ENCODE data around the gene FOXL1. TPM values are rescaled to one million over a fixed set of nuclear protein-coding genes. Genes with fewer than 3 reads are reported as not detected.
"Not testable (repeated sequence)": the region's sequence is repeated elsewhere in the genome, so short reads cannot be mapped to it uniquely, and the experiment has no call there.

The FOXL1 gene
- total RNA-seq, 1 experiment from 2014 or later: 4.3 TPM

DNA sequence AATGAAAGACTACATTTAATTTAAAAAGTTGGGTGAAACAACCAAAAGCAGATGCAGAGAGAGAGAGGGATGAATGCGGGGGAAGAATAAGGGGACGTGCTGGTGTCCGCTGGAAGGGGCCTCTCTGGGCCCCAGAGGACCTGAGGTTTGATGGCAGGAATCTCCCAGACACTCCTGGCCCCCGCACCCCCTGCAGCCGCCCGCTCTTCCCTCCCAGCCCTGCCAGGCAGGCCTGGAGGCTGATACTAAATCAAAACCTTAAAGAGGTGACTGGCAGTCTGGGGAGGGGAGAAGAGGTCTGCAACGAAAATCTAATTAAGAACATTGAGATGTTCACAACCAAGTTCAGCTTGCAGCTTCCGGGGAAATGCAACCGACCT is 2.4 kb downstream of the FOXL1 start:
- DNase-seq (ENCODE audit: low read depth): no peak

GRCh38 chr16:86581458-86581857 is 3.1 kb downstream of the FOXL1 start:
- no peak for DNase-seq (ENCODE audit: low read depth)

DNA sequence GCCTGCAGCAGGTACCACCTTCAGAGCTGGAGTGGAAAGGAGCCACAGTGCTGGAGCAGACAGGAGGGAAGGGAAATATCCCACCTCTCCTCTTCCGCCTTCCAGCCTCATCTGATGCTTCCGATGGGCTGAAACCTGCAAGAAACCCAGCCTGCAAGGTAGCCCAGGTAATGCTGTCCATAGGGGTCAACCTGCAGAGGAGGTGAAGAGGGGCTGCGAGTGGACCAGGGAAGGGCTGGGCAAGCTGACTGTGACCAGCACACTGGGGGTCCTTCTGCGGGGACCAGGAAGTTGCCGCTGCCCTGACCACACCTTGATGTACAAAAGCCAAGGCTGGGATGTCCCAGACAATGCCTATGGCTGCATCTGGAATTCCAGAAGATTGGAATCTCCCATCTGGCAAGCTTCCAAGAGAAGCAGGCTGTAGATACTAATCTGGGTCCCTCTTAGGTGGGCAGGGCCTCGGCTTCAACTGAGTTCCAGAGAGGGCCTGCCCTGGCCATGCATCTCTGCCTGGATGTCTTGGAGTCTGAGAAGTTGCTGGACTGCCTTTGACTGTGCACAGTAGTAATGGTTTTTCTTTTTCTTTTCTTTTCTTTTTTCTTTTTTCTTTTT is 5.8 kb downstream of the FOXL1 start:
- peak; percentile 77 for DNase-seq (ENCODE audit: low read depth)

GRCh38 chr16:86584726-86585721 is 6.7 kb downstream of the FOXL1 start:
- peak; percentile 62 for DNase-seq (ENCODE audit: low read depth)

DNA sequence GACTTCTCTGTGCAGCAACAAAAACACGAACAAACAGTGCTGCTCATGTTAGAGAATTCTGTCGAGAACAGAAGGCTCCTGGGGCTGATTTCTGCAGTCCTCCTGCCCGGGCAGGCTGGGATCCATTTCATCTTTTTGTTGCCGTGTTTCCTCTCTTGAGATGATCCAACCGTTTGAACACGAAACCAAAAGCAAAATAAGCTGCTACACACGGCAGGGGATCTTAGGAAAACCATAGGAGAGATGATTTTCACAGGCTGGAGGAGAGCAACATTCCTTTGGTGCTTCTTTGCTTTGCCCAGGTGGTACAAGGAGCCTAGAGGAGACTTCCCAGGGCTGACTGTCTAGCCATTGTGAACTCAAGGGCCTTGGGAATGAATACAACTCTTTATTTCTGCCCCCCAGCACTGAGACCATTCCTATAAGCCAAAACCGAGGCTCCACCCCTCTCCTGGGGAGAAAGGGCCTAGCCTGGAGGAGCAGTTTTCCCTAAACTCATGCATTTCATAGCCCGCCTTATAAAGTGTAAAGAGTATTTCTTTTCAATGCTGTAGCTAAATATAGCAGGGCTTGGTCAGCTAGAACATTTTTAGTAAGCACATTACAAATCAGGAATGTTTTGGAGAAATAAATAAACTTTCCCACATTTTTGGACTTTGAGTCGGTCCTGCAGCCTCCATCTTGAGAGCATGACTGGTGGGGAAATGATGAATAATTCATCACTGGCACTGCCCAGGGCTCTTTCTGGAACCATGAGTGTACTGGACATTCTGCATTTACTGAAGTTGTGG is 7.7 kb downstream of the FOXL1 start:
- peak; percentile 85 for DNase-seq (ENCODE audit: low read depth)

DNA sequence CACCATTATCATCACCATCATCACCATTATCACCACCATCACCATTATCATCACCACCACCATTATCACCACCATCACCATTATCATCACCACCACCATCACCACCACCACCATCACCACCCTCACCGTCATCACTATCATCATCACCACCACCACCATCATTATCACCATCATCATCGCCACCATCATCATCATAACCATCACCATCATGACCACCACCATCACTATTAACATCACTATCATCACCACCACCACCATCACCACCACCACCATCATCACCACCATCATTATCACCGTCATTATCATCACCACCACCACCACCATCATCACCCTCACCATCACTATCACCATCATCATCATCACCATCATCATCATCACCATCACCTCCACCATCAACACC is 9.1 kb downstream of the FOXL1 start:
- no peak for DNase-seq (ENCODE audit: low read depth)

- DNase-seq (ENCODE audit: low read depth): not testable (repeated sequence)
Observed at GRCh38 chr16:86587955-86588354, 9.6 kb downstream of the FOXL1 start.

GRCh38 chr16:86590501-86591144 is 12.3 kb downstream of the FOXL1 start:
- DNase-seq (ENCODE audit: low read depth): peak; percentile 85

GRCh38 chr16:86591270-86591669 is 12.9 kb downstream of the FOXL1 start:
- no peak for DNase-seq (ENCODE audit: low read depth)

DNA sequence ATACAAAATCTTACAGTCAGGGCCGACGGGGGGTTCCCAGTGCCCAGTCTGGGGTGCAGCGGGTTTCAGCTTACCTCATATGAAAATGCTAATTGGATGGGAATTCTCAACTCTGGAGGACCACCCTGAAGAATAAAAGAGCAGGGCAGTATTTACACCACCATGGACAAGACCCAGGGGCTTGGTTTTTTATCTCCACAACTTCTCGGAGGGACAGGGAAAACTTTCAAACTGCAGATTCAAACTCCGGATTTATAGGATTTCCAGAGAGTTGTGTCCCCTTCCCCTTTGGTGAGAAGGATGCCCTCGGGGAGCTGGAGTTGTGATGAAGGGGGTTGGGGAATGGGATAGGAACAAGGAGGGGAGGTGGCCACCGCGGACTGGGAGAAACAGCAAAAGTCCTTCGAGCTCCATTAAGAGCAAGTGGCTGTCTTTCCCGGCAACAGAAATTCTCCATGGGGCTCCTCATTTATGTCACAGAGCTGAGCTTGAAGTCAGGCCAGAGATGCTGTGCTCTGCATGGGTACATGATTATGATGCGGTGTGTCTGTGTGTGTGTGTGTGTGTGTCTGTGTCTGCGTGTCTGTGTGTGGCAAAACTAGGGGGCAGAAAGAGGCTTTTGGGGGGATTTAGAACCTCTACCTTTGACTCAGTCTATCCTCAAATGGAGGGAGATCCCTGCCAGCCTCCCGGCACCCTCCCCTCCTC is 15.7 kb downstream of the FOXL1 start:
- no peak for DNase-seq (ENCODE audit: low read depth)

DNA sequence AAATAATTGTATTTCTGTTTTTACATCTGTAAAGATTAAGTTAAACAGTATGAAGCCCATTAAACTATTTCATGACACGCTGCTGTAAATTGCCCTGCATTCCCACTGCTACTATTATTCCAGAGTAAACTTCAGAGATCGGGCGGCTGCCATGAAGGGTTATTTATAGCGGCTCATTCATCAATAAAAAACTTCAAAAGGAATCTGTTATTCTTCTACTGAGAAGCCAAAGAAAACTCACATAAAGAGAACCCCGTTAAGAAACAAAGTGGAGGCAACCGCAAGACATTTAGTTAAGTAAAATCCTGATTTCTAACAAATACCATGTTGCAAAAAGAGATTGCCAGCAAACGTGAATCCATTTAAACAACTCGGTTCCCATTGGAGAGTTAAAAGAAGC is 16.4 kb downstream of the FOXL1 start:
- DNase-seq (ENCODE audit: low read depth): no peak

GRCh38 chr16:86595983-86596605 is 17.7 kb downstream of the FOXL1 start:
- no peak for DNase-seq (ENCODE audit: low read depth)

- no peak for DNase-seq (ENCODE audit: low read depth)
Observed at GRCh38 chr16:86597126-86597879, 19.0 kb downstream of the FOXL1 start.

- DNase-seq (ENCODE audit: low read depth): peak; percentile 75
Observed at GRCh38 chr16:86597880-86598606, 19.7 kb downstream of the FOXL1 start.

GRCh38 chr16:86598607-86599565 is 20.5 kb downstream of the FOXL1 start:
- peak; percentile 74 for DNase-seq (ENCODE audit: low read depth)

- no peak for DNase-seq (ENCODE audit: low read depth)
Observed at GRCh38 chr16:86601356-86601755, 23.0 kb downstream of the FOXL1 start.

DNA sequence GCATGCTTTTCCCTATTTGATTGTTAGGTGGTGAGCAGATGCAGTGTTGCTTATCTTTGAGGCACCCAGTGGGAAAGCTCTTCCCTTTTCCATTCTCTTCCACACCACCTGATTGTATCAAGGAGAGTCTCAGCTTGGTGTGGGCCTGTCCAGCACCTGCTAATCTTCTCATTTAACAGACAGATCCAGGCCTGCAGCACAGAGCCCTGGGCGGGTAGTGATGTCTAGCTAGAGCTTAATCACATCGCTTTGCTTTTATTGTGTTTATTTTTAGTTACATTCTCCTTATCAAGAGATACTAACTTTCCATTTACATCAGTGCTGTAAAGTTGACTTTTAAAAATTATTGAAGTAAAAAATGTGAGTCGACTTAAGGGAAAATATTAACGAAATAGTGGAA is 24.2 kb downstream of the FOXL1 start:
- DNase-seq (ENCODE audit: low read depth): no peak

Data from RPMI7951 (cell line).